DND-41 (cell line): ENCODE results near the gene EOGT.

Experiments used
- ATAC-seq: fragments of 200-7000 bp; cut with Tn5 transposase; 3 replicates; pipeline ENCODE4 v1.9.1; 2021; ENCODE audit warnings: low read depth; ENCODE audit not compliant: insufficient read depth
- DNase-seq: peaks from one replicate; pipeline ENCODE4 v3.0.0-alpha.2; 2020
- H2AFZ ChIP-seq: 2 replicates; pipeline ENCODE4 v1.6.0; 2012; ENCODE audit warnings: low read depth, low read length
- H3K27ac ChIP-seq: 2 replicates; pipeline ENCODE4 v1.5.1; 2012; ENCODE audit warnings: low read length, inconsistent platforms
- H3K27me3 ChIP-seq: fragments of 200-600 bp; sonication (generic); 2 replicates; pipeline ENCODE4 v1.6.0; 2012; ENCODE audit warnings: low read length, mild to moderate bottlenecking, inconsistent platforms; ENCODE audit not compliant: insufficient read depth, poor library complexity
- H3K36me3 ChIP-seq: 2 replicates; pipeline ENCODE4 v1.5.1; 2012; ENCODE audit warnings: low read length, inconsistent platforms; ENCODE audit not compliant: insufficient read depth
- H3K4me1 ChIP-seq: 2 replicates; pipeline ENCODE4 v1.5.1; 2012; ENCODE audit warnings: mild to moderate bottlenecking, low read length; ENCODE audit not compliant: insufficient read depth
- H3K4me2 ChIP-seq: 2 replicates; pipeline ENCODE4 v1.6.0; 2012; ENCODE audit warnings: mild to moderate bottlenecking, moderate library complexity, low read length, inconsistent platforms; ENCODE audit not compliant: insufficient read depth
- H3K4me3 ChIP-seq, 2 experiments: fragments of 200-600 bp in 1 of 2; shearing (Covaris generic) in 1 of 2; 2 replicates each; pipeline ENCODE4 v1.5.1; 2012 to 2016; ENCODE audit warnings: inconsistent platforms in 2 of 2, low read length in 2 of 2, mild to moderate bottlenecking in 2 of 2, low read depth in 1 of 2, moderate library complexity in 1 of 2
- H3K79me2 ChIP-seq: 2 replicates; pipeline ENCODE4 v1.6.0; 2012; ENCODE audit warnings: low read length, inconsistent platforms; ENCODE audit not compliant: insufficient read depth
- H3K9ac ChIP-seq: 2 replicates; pipeline ENCODE4 v1.6.0; 2012; ENCODE audit warnings: low read depth, mild to moderate bottlenecking, inconsistent platforms, low read length, moderate library complexity
- H3K9me3 ChIP-seq: 2 replicates; pipeline ENCODE4 v1.5.1; 2012; ENCODE audit warnings: low read length, moderate library complexity, mild to moderate bottlenecking, inconsistent platforms; ENCODE audit not compliant: insufficient read depth, severe bottlenecking
- H4K20me1 ChIP-seq: 2 replicates; pipeline ENCODE4 v1.6.0; 2012; ENCODE audit warnings: low read length; ENCODE audit not compliant: insufficient read depth
- CTCF ChIP-seq: IDR thresholded peaks from 2 replicates; pipeline ENCODE4 v1.5.1; 2012; ENCODE audit warnings: borderline replicate concordance, low read length, moderate library complexity, mild to moderate bottlenecking; ENCODE audit not compliant: poor library complexity, severe bottlenecking; ENCODE audit errors: extremely low read depth
- EZH2 ChIP-seq: IDR thresholded peaks from 3 replicates; pipeline ENCODE4 v1.6.1; 2012; ENCODE audit warnings: borderline replicate concordance, low read depth, mild to moderate bottlenecking, moderate library complexity, low read length, inconsistent platforms; ENCODE audit not compliant: severe bottlenecking

Gene EOGT

GRCh38 chr3:69048990-69049389 is 35.5 kb upstream of the EOGT start:
- no peak overlapping the region for H2AFZ ChIP-seq
- H3K4me2 ChIP-seq: peak overlapping the region; percentile 83
- no peaks in the 10 kb centered on the region for H3K27me3 ChIP-seq
- ATAC-seq: no peak
- TF ChIP-seq CTCF (no peak), EZH2 (no peak)
- no peak for DNase-seq
- no peak overlapping the region for H3K27ac ChIP-seq
- peaks cover 34% of the 10 kb centered on the region for H3K36me3 ChIP-seq
- H3K4me1 ChIP-seq: peaks cover 42% of the 10 kb centered on the region
- H3K9me3 ChIP-seq: no peaks in the 10 kb centered on the region
- no peak overlapping the region for H3K9ac ChIP-seq
- H4K20me1 ChIP-seq: peaks cover 6% of the 10 kb centered on the region; the same call in 1 of the 2 replicates
- H3K4me3 ChIP-seq: no peak overlapping the region
- peaks cover 54% of the 10 kb centered on the region for H3K79me2 ChIP-seq

GRCh38 chr3:69044608-69045007 is 31.1 kb upstream of the EOGT start:
- ATAC-seq (no peak), DNase-seq (no peak)
- H3K79me2 ChIP-seq: peaks cover 29% of the 10 kb centered on the region
- no peak overlapping the region for H3K27ac ChIP-seq
- H2AFZ ChIP-seq: no peak overlapping the region
- no peaks in the 10 kb centered on the region for H4K20me1 ChIP-seq
- no peak for TF ChIP-seq EZH2
- no peak for TF ChIP-seq CTCF
- H3K9me3 ChIP-seq: no peaks in the 10 kb centered on the region
- peaks cover 70% of the 10 kb centered on the region for H3K36me3 ChIP-seq
- peaks cover 17% of the 10 kb centered on the region for H3K4me1 ChIP-seq
- H3K9ac ChIP-seq: no peak overlapping the region
- H3K27me3 ChIP-seq: no peaks in the 10 kb centered on the region
- no peak overlapping the region for H3K4me2 ChIP-seq
- no peak overlapping the region for H3K4me3 ChIP-seq

DNA sequence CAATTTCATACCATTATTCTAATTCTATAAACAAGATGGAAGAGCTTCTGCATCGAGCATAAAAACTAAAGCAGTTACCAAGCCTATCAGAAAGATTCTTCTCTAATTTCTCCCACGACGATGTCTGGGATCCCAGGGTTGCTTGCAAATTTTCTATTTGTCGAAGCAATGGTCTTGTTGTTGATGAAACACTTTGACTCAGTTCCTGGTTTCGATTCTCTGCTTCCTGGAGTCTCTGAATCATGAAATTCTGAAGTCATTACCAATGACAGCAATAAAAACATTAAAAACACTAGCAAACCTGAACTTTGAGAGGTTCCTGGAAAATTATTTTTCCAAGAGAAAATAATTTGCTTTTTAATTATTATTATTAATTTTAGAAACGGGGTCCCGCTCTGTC is 20.0 kb upstream of the EOGT start:
- Histone ChIP-seq H3K9me3 (no peaks in the 10 kb centered on the region), H3K27ac (no peak overlapping the region), H3K9ac (no peak overlapping the region), H3K27me3 (no peaks in the 10 kb centered on the region), H3K4me2 (no peak overlapping the region), H2AFZ (no peak overlapping the region), H4K20me1 (no peaks in the 10 kb centered on the region), H3K4me1 (no peaks in the 10 kb centered on the region), H3K36me3 (peaks cover 81% of the 10 kb centered on the region), H3K79me2 (no peaks in the 10 kb centered on the region), H3K4me3 (no peak overlapping the region)
- no peak for DNase-seq
- TF ChIP-seq EZH2 (no peak), CTCF (no peak)
- no peak for ATAC-seq

DNA sequence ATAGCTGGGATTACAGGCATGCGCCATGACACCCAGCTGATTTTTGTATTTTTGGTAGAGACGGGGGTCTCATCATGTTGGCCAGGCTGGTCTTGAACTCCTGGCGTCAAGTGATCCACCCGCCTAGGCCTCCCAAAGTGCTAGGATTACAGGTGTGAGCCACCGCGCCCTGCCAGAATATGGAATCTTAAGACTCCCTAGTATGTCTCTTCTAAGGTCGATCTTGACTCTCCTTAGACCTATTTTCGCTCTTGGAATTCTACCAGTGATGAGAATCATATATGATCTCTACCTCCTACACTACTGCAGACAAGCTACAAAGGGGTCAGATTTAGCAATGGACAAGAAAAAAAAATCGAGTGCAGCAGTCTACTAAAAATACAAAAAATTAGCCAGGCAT is 19.3 kb upstream of the EOGT start:
- Histone ChIP-seq H3K27me3 (no peaks in the 10 kb centered on the region), H3K9ac (no peak overlapping the region), H3K27ac (no peak overlapping the region), H2AFZ (no peak overlapping the region), H3K9me3 (no peaks in the 10 kb centered on the region), H3K4me3 (no peak overlapping the region), H3K79me2 (no peaks in the 10 kb centered on the region), H4K20me1 (no peaks in the 10 kb centered on the region), H3K4me1 (no peaks in the 10 kb centered on the region), H3K4me2 (no peak overlapping the region), H3K36me3 (peaks cover 79% of the 10 kb centered on the region)
- ATAC-seq (no peak), DNase-seq (no peak)
- TF ChIP-seq EZH2 (no peak), CTCF (no peak)
